Cardiac fibroblast (primary cell): ENCODE data around the gene LIPC.

Experiments used
- DNase-seq, 2 donors: peaks; one replicate each; pipeline versions ENCODE4 v3.0.0 to v3.0.0-alpha.2; 2010; ENCODE audit warnings: low read depth in 2 of 2
- H3K4me3 ChIP-seq, 2 donors: replicated peaks in 1 of 2; 1 replicate in 1 of 2; 2 replicates in 1 of 2; pipeline ENCODE4 v1.5.1; 2011; ENCODE audit warnings: low read depth in 2 of 2, low read length in 2 of 2, mild to moderate bottlenecking in 2 of 2, moderate library complexity in 1 of 2
- TF ChIP-seq, protein P1 (sequence below): IDR thresholded peaks from one replicate; pipeline ENCODE4 v1.5.1; 2011; ENCODE audit warnings: low read depth, mild to moderate bottlenecking, low read length, inconsistent platforms

The LIPC gene

DNA sequence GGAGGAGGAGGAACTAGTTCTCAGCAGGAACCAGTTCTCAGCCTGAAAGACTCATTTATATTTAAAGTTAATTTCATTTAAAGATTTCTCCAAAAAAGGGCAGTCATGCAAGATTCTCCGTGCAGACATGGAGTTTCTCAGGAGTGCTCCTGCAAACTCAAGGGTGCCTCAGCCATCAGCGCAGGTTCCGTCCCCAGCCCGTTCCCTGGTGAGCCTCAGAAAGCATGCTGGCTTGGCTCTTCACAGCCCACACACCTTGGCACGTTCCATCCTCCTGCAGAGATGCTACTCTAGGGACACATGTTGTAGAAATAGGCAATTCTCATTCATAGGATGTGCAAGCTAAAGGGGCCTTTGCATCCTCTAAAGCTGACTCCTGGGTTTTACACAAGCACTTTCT lies 123.0 kb downstream of the LIPC start:
- no peak for DNase-seq

DNA sequence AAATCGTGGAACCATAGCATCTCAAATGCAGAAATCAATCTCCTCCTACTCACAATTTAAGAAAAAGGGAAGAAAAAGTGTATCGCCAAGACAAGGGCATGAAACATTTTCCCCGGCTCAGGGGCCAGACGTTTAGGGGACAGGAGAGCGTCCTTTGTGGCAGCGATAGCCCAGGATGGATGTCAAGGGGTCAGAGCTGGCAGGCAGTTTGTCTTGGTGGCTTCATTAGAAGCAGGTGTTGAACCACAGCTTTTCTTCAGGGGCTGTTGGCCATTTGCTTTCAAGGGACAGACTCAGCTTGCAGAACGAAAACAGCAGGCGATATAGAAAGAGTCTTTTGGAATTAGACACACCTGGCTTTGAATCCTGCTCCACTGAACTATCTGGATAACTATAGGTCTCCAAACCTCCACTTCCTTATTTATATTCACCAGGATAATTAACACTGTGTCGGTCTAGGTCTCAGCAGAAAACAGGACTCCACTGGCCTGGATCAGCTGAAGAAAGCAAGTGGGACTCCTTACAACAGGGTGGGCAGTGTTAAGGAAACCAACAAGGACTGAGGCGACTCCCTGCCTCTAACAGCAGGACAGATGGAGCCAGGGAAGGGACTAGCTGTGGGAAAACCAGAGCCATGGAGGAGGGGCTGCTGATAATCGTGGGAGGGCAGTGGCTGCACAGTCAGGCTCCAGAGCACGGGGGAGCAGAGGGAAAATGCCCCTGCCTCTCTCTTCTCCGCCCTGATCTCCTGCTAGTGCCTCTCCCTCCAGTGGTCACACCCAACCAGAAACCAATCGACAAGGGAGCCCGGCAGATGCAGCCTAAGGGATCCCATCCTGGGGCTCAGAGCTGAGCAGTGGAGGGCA lies 123.6 kb downstream of the LIPC start:
- TF ChIP-seq, protein P1, sequence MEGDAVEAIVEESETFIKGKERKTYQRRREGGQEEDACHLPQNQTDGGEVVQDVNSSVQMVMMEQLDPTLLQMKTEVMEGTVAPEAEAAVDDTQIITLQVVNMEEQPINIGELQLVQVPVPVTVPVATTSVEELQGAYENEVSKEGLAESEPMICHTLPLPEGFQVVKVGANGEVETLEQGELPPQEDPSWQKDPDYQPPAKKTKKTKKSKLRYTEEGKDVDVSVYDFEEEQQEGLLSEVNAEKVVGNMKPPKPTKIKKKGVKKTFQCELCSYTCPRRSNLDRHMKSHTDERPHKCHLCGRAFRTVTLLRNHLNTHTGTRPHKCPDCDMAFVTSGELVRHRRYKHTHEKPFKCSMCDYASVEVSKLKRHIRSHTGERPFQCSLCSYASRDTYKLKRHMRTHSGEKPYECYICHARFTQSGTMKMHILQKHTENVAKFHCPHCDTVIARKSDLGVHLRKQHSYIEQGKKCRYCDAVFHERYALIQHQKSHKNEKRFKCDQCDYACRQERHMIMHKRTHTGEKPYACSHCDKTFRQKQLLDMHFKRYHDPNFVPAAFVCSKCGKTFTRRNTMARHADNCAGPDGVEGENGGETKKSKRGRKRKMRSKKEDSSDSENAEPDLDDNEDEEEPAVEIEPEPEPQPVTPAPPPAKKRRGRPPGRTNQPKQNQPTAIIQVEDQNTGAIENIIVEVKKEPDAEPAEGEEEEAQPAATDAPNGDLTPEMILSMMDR = no peak
- DNase-seq = no peak
- no peak overlapping the region for H3K4me3 ChIP-seq

More for the DNA sequence above, 123.0 kb downstream of the LIPC start:
- TF ChIP-seq, protein P1 = no peak
- H3K4me3 ChIP-seq = no peak overlapping the region

DNA sequence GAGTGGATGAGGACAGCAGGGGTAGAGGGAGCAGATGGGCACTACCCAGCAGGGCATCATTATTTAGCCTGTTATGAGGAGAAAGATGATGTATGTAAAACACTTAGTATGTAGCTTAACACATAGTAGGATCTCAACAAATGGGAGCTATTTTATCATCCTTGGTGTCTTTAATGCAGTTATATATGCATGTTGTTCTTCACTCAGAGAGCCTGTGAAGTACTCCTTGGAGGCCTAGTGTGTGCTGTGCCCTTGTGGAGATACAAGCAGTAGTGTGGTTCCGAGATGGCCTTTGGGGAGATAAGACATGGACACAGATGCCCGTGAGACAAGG lies 124.2 kb downstream of the LIPC start:
- DNase-seq = no peak
- no peak overlapping the region for H3K4me3 ChIP-seq
- TF ChIP-seq, protein P1 = no peak

DNA sequence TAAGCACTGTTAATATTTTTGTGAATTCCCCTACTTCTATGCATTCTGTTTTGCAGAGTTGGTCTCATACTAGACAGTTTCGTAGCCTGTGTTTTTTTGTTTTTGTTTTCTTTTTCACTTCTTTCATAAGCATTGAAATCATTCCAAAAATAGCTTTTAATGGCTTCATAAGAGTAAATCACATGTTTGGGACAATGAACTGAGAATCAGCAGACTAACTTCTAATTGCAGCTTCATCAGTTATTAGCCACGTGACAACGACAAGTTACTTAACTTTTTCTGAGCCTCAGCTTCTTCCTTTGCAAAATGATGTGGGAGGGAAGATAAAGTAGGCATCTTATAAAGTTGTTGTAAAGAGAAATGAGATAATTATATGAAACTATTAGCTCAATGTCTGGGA lies 124.8 kb downstream of the LIPC start:
- no peak for DNase-seq
- TF ChIP-seq, protein P1 = no peak
- no peak overlapping the region for H3K4me3 ChIP-seq

DNA sequence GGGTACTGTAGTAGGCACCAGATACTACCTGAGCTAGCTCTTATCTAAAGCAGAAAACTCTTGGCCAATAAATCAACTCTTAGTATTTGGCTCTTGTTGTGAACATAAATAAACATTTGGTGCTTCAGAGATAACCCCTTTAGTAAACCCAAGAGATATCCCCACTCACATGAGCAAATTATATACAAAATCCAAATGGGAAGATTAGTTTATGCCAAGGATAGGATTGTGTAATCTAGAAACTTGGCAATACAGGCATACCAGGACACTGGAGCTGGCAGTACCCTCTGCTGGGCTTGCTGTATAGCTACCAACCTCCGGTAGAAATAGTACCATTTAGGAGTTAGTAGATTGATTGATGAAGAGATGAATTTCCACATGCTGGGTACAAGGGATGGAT lies 127.0 kb downstream of the LIPC start:
- no peak for DNase-seq
- TF ChIP-seq, protein P1 = no peak
- no peak overlapping the region for H3K4me3 ChIP-seq

DNA sequence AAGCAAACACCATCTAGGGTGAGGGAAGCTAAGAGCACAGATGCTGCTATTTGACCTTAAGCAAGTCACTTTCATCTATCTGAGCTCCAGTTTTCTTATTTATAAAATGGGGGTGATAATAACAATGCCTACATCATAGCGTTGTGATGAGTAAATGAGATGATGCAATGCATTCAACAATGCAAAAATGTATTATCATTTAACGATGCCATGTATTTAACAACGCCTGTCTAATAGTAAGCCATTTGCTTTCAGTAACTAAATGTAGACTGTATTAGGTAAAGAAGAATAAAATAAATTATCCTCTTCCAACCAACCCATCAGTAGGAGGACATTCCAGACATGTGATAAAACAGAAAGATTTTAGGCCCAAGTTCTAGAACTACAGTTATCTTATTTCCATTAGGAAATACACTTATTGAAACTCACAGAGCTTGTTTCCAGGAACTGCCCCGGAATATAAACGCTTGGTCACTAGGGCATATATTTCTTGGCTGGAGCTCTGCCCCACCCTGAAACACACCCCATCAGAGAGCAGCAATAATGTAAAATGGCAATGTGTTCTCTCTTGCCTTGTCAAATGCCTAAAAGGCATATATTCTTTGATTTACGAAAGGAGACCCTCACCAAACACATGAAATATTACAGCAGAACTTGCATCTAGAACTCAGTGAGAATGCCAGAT lies 128.3 kb downstream of the LIPC start:
- DNase-seq = no peak
- TF ChIP-seq, protein P1 = no peak
- no peak overlapping the region for H3K4me3 ChIP-seq
